GM19239 (cell line): Measurements from ENCODE around the gene VAV1.
"Not testable (repeated sequence)": the region's sequence is repeated elsewhere in the genome, so short reads cannot be mapped to it uniquely, and the experiment has no call there.

ENCODE experiments used
- DNase-seq: peaks from one replicate; pipeline ENCODE4 v3.0.0; 2011; ENCODE audit warnings: low spot score; ENCODE audit not compliant: insufficient read length
- FAIRE-seq: peaks from 2 replicates; lab custom pipeline; 2011; peaks lifted over from hg19 to GRCh38; lab: Jason Lieb, UNC

Gene VAV1

DNA sequence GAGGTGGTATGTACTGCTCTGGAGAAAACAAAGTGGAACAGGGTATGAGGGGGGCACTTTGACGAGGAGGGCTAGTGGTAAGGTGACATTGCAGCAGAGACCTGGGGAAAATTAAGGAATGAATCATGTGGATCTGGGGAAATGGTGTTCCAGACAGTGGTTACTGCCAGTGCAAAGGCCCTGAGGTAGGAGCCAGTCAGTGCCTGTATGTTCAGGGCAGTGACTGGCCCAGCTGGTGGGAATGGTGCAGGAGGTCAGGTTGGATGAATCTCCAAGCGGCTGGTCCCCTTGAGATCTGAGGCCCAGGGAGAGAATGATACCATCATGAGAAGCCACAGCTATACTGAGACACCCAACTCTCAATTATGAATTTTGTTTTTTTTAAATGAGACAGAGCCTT is 4.9 kb downstream of the VAV1 start:
- DNase-seq (no peak), FAIRE-seq (no peak)

DNA sequence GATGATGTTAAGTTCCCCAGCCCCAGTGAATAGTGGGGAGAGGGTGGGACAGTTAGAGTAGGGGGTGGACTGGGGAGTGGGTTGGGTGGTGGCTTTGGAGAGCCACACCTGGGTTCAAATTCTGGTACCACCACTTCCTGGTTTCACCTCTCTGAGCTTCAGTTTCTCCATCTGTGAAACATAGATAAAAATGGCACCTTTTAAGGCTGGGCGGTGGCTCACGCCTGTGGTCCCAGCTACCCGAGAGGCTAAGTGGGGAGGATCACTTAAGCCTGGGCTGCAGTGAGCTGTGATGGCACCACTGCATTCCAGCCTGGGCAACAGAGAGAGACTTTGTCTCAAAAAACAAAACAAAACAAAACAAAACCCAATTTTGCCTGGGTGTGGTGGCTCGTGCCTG is 5.9 kb downstream of the VAV1 start:
- DNase-seq (no peak), FAIRE-seq (peak; percentile 86)

DNA sequence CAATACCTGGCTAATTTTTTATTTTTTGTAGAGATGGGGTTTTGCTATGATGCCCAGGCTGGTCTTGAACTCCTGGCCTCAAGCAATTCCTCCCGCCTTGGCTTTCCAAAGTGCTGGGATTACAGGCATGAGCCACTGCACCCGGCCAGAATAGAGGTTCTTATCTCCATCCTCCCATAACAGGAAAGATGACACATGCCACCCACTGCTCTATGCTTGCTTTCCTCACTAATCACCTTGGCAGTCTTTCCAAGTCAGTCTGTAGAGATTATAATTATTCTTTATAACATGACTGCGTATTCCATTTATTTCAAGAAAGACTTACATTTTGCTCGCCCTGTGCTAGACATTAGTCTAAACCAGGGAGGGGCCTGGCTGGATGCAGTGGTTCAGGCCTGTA is 6.7 kb downstream of the VAV1 start:
- no peak for DNase-seq
- FAIRE-seq = no peak

DNA sequence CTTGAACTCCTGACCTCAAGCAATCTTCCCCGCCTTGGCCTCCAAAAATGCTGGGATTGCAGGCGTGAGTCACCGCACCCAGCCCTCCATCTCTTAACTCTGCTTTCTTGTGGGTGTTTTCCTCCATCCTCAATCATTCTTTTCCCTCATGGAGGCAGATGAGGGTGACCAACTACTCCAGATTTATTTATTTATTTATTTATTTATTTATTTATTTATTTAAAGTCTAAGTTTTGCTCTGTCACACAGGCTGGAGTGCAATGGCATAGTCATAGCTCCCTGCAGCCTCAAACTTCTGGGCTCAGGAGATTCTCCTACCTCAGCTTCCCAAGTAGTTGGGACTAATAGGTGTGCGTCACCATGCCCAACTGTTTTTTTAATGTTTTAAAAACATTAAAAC is 14.9 kb downstream of the VAV1 start:
- FAIRE-seq (no peak), DNase-seq (no peak)

DNA sequence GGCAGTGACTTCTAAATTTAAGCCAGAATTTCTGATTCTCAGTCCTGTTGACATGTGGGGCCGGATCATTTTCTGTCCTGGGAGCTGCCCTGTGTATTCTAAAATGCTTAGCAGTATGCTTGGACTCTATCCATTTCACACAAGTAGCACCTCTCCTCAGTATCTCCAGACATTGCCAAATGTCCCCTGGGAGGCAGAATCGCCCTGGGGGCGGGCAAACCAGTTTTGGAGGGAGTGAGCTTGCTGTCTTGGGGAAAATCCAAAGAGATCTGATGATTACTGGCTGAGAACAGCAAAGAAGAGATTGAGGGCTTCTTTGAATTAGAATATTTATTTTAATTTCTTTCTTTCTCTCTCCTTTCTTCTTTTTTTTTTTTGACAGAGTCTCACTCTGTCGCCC is 16.4 kb downstream of the VAV1 start:
- DNase-seq = no peak
- FAIRE-seq = no peak

DNA sequence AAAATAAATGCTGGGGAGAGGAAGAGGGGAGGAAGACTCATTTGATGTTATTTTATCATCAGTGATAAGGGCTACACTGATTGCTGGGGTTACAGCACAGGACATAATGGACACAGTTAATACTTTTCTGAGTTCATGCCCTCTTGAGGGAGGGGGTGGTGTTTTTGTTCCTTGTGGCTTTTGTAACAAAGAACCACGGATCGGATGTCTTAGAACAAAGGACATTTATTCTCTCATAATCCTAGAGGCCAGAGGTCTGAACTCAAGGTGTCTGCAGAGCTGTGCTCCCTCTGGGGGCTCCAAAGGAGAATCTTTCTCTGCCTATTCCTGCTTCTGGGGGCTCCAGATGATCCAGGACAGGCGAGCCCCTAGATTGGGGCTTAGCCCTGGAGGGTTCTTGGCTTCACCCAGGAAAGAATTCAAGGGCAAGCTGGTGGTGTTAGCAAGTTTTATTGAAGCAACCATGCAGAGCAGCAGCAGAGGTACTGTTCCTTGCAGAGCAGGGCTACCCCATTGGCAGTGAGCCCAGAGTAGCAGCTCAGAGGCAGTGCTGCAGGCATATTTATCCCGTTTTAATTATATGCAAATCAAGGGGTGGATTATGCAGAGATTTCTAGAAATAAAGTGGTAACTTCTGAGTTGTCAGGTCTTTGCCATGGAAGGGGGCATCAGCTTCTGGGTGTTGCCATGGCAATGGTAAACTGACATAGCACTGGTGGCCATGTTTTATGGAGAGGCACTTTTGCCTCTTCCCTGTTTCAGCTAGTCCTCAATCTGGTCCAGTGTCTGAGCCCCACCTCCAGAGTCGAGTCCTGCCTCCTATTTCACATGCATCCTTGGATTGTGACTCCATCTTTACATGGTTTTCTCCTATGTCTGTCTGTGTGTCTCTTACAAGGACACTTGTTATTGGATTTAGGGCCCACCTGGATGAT is 18.0 kb downstream of the VAV1 start:
- no peak for FAIRE-seq
- no peak for DNase-seq

DNA sequence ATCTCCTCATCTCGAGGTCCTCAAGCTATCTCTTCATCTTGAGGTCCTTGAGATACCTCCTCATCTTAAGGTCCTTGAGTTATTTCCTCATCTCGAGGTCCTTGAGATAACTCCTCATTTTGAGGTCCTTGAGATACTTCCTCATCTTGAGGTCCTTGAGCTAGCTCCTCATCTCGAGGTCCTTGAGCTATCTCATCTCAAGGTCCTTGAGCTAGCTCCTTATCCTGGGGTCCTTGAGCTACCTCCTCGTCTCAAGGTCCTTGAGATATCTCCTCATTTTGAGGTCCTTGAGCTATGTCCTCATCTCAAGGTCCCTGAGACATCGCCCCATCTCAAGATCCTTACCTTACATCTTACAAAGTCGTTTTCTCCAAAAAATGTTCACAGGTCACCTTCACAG is 18.7 kb downstream of the VAV1 start:
- peak; percentile 65 for FAIRE-seq
- no peak for DNase-seq

DNA sequence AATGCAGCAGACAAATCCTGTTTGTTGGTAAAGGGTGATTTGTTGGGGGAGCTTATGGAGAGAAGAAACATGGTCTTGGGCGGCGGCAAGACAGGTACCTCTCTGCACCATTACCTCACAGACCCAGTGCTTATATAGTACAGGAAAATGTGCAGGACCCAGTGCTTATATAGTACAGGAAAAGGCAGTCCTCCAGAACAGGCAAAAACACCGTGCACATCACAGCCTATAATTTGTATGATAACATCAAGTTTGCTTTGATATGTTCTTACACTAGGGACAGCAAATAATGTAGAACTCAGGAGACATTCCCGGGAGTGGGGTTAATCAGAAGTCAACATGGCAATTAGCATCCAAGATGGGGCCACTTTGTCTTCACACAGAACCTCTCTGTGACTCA is 20.9 kb downstream of the VAV1 start:
- DNase-seq (no peak), FAIRE-seq (no peak)

DNA sequence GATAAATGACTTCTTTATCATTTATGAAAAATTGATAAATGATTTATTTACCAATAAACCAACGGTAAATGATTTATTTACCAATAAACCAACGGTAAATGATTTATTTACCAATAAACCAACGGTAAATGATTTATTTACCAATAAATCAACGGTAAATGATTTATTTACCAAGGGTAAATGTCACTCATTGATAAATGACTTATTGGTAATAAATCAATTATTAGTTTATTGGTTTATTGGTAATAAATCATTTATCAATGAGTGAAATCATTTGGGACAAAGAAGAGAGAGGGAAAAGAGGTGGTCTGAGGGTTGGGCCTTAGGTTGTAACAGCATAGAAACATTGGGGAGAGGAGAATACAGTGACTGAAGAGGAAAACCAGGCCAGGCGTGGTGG is 21.5 kb downstream of the VAV1 start:
- FAIRE-seq (no peak), DNase-seq (no peak)

DNA sequence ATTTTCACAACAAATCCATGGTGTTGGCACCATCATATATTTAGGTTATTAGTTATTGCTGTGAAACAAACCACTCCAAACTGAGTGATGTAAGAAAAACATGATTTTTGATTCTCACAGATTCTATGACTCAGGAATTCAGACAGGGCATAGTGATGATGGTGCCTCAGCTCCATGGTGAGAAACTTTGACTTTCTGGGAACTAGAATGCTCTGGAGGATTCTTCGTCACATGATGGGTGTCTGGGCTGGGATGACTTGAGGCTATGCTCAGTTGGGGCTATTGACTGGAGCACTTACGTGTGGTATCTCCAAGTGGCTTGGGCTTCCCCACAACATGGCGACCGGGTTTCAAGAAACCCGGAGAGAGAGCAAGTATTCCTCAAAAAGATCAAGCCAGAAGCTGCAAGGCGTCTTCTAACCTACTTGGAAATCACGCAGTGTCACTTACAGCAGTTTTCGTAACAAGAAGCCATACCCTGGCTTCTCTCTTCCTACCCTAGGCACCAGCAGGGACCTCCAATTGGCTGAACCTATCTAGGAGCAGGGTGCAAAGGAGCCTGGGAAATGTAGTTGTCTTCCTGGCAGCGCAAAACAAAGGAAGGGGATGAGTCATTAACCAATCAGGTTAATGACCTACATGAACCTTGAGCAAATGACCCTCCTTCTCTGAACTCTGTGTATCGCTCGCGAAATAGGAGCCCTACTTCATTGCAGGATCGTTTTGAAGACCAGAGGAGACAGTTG is 22.4 kb downstream of the VAV1 start:
- DNase-seq = no peak

DNA sequence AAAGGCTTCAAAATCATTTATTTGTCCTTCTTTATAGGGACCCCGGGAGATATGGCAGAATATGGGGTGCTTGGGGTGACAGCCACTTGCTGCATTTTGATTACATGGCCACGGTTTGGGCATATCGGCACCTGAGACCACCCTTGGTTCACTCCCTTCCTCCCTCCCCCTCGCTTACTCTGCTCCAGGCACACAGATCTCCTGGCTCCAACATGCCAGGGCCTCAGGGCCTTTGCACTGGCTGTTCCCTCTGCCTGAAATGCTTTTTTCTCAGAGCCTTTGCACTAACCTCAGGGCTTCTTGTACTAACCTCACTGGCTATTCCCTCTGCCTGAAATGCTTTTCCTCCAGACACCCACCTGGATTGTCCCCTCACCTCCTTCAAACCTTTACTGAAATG is 23.8 kb downstream of the VAV1 start:
- no peak for FAIRE-seq
- no peak for DNase-seq

More for the DNA sequence above, 22.4 kb downstream of the VAV1 start:
- no peak for FAIRE-seq

DNA sequence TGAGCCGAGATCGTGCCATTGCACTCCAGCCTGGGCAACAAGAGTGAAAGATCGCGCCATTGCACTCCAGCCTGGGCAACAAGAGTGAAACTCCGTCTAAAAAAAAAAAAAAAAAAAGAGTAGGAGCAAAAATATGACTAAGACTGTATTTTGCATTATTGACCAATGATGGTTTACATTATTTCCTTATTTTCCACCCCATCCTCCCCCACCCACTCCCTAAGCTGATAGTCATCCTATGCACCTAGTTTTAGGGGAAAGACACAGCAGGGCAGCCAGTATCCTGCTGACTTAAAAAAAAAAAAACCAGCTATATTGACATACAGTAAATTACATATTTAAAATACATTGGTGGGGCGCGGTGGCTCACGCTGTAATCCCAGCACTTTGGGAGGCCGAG is 25.1 kb downstream of the VAV1 start:
- no peak for DNase-seq
- FAIRE-seq = peak; percentile 8

DNA sequence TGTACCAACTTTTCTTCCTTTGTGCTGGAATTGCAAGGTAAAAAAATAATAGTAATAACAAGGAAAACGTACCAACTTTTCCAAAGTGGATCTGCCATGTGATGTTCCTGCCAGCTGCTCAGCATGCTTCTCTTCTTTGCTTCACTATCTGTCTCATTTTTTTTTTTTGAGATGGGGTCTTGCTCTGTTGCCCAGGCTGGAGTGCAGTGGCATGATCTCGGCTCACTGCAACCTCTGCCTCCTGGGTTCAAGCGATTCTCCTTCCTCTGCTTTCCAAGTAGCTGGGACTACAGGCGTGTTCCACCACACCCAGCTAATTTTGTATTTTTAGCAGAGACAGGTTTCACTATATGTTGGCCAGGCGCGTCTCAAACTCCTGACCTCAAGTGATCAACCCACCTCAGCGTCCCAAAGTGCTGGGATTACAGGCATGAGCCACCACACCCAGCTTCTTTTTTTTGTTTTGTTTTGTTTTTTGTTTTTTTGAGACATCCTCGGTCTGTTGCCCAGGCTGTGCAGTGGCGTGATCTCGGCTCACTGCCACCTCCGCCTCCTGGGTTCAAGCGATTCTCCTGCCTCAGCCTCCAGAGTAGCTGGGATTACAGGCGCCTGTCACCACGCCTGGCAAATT is 27.8 kb downstream of the VAV1 start:
- peak; percentile 51 for FAIRE-seq
- not testable (repeated sequence) for DNase-seq

DNA sequence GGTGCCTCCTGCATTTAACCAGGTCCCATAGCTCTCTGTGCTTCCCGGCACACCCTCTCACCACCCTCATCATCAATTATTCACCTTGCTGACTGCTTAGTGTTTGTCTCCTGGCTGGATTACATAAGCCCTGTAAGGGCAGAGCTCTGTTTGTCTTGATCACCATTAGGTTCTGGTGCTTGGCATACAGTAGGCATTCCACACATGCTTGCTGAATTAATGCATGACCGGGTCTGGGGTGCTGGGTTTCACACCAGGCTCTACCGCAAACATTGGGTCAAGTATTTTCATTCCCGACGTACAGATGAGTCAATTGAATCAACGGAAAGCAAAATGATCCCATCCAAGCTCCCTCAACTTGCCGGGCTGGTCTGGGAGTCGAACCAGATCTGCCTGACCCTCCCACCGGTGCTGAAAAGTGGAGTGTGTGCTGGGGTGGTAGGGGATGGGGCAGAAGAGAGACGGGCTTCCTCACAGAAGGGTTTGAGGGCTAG is 28.5 kb downstream of the VAV1 start:
- DNase-seq = no peak
- no peak for FAIRE-seq

DNA sequence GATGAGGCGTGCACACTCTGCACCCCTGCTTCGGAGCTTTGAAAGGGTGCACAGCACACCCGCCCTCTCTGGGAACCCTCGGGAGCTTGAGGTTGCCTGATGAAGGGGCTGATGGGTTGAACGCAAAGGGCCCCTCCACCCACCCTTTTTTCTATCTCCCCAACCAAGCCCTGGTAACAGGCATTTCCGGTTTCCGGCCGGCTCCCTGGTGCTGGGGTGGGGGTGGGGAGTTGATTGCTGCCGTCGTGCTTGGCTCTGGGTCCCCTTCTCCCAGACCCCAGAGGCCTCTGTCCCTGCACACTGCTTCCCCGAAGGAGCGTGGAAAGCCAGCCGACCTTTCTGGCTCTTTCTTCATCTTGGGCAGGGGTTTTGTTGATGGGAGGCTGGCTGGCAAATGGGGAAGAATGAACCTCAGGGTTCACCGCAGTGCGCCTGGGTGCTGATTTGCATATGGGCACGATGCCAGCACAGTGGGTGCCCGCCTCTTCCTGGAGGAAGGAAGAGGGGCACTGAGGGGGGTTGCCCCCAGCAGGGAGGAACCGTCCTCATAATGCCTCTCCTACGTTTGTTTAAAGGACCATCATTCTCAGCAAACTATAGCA is 29.1 kb downstream of the VAV1 start:
- peak; percentile 97 for FAIRE-seq
- peak; percentile 52 for DNase-seq

DNA sequence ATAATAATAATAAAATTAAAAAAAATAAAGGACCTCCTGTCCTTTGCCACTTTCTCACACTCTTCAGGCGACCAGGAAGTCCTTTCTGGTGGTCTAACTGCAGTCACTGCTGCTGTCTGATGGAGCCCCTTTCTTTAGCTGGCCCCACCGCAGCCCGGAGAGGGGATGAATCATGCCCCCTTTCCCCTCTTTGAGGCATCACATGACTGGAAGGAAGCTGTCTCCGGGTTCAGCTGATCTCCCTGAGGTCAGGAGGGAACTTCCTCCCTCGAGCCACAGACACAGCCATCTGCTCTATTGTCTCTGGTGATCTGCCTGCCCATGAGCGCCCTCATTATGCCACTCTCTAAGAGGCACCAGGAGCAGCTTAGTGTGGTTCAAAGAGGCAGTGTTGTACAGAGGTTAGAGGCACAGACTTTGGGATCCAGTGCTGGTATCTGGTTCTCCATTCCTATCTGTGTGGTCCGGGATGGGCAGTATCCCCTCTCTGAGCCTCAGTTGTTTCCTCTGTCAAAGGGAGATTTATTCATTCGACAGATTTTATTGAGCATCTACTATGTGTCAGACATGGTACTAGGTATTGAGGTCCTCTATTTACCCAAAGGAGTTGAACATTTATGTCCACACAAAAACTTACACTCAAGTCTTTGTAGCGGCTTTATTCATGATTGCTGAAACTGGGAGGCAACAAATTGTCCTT is 30.0 kb downstream of the VAV1 start:
- FAIRE-seq = peak; percentile 100
- no peak for DNase-seq

DNA sequence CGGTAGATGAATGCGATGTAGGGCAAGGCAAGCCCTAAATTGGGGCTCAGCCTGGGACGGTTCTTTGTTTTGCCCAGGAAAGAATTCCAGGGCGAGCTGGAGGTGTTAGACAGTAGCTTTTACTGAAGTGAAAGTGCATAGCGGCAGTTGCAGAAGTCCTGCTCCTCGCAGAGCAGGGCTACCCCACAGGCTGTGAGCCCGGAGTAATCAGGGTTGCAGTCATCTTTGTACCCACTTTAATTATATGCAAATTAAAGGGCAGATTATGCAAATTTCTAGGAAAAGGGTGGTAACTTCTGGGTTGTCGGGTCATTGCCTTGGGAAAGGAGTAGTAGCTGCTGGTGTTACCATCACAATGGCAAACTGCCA is 30.5 kb downstream of the VAV1 start:
- FAIRE-seq = no peak
- no peak for DNase-seq

DNA sequence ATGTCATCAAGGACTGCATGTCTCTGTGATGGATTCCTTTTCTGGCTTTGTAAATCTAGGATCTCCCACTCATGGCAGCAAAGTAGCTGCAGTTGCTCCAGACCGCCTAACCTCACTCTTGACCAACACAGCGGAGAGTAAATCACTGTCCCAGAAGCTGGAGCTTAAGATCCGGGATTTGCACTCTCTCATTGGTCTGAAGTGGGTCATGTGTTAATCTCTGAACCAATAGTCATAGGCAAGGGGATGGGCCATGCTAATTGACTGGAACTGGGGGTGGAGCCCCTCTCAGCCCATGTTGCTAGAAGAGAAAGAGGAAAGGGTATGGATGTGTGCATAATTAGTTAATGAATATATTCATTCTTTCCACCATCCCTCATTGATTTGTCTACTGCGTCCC is 34.0 kb downstream of the VAV1 start:
- DNase-seq (no peak), FAIRE-seq (peak; percentile 48)

DNA sequence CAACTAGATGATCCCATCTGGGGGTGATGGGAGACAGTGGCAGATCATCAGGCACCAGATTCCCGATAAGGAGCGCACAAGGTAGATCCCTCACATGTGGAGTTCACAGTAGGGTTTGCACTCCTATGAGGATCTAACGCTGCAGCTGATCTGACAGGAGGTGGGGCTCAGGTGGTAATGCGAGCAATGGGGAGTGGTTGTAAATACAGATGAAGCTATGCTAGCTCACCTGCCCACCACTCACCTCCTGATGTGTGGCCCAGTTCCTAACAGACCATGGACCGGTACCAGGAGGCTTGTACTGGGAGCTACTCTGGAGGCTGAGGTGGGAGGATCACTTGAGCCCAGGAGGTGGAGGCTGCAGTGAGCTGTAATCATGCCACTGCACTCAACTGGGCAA is 34.8 kb downstream of the VAV1 start:
- DNase-seq (no peak), FAIRE-seq (no peak)

DNA sequence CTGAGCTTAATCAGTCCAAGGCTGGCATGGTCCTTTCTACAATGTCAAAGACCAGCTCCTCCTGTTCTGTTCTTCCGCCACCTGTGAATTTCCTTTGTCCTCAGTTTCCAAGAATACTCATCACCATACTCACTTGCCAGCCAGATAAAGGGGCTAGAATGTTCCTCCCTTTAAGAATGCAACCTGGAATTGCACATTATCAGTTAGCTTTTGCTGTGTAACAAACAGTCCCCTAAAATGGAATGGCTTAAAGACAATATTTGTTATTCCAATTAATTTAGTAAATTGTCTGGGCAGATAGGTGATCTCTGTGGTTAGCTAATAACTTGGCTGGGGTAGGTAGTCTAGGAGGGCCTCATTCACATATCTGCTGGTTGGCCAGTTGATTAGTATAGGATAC is 36.0 kb downstream of the VAV1 start:
- DNase-seq (no peak), FAIRE-seq (no peak)
